Panc1 (cell line): ENCODE measurements around the gene CFAP97D2. TPM values are rescaled to one million over a fixed set of nuclear protein-coding genes. Genes with fewer than 3 reads are reported as not detected.

Experiments used
- ATAC-seq: fragments of 200-7000 bp; cut with Tn5 transposase; 2 replicates; pipeline ENCODE4 v1.9.1; 2020; ENCODE audit warnings: mild to moderate bottlenecking, moderate library complexity
- BruUV-seq: library from RNA; stranded (reverse); fragments of 400-500 nt; replicated peaks from 2 replicates; lab custom pipeline; 2021; lab: Mats Ljungman, UMichigan
- CTCF ChIA-PET: fragments of 300-600 bp; sonication (Branson Sonifier 250); formaldehyde crosslinking; loops from one replicate; lab custom pipeline; 2022; ENCODE audit warnings: antibody characterized with exemption; lab: Charles Lee
- POLR2A ChIA-PET: fragments of 300-600 bp; sonication (Branson Sonifier 250); formaldehyde crosslinking; loops from one replicate; lab custom pipeline; 2022; ENCODE audit warnings: antibody characterized with exemption; lab: Charles Lee
- DNase-seq: peaks from one replicate; pipeline ENCODE4 v3.0.0-alpha.2; 2010; ENCODE audit warnings: low read depth, low spot score
- H3K27ac ChIP-seq: 2 replicates; pipeline ENCODE4 v1.5.1; 2011; ENCODE audit warnings: mild to moderate bottlenecking, low read length, inconsistent platforms
- H3K27me3 ChIP-seq: fragments of 200-500 bp; sonication (Bioruptor generic); 2 replicates; pipeline ENCODE4 v1.6.0; 2014; ENCODE audit warnings: low read length, inconsistent platforms; ENCODE audit not compliant: control insufficient read depth, insufficient read depth
- H3K36me3 ChIP-seq: fragments of 200-500 bp; sonication (Bioruptor generic); 2 replicates; pipeline ENCODE4 v1.5.1; 2014; ENCODE audit warnings: inconsistent platforms, mild to moderate bottlenecking, low read length, moderate library complexity; ENCODE audit not compliant: control insufficient read depth, insufficient read depth
- H3K4me1 ChIP-seq: 2 replicates; pipeline ENCODE4 v1.5.1; 2011; ENCODE audit warnings: inconsistent platforms, mild to moderate bottlenecking, low read length, moderate library complexity; ENCODE audit not compliant: control insufficient read depth, insufficient read depth
- H3K4me3 ChIP-seq, 2 experiments: 2 replicates each; pipeline ENCODE4 v1.5.1; 2011 to 2012; ENCODE audit warnings: low read depth in 2 of 2, low read length in 2 of 2, mild to moderate bottlenecking in 2 of 2, inconsistent platforms in 1 of 2, moderate library complexity in 1 of 2
- H3K9me3 ChIP-seq: fragments of 200-500 bp; sonication (Bioruptor generic); 2 replicates; pipeline ENCODE4 v1.5.1; 2014; ENCODE audit warnings: low read depth, mild to moderate bottlenecking, inconsistent platforms, low read length, moderate library complexity; ENCODE audit not compliant: control insufficient read depth, insufficient read depth
- POLR2AphosphoS5 ChIP-seq: IDR thresholded peaks from 2 replicates; pipeline ENCODE4 v1.6.1; 2012; ENCODE audit warnings: mild to moderate bottlenecking, low read depth, low read length, moderate library complexity
- SIN3A ChIP-seq: IDR thresholded peaks from 2 replicates; pipeline ENCODE4 v1.6.1; 2012; ENCODE audit warnings: low read depth, mild to moderate bottlenecking, low read length, moderate library complexity, borderline replicate concordance; ENCODE audit not compliant: insufficient read depth
- TCF7L2 ChIP-seq: IDR thresholded peaks from 2 replicates; pipeline ENCODE4 v1.6.1; 2011; ENCODE audit warnings: mild to moderate bottlenecking, low read depth, low read length, inconsistent platforms
- in situ Hi-C: cut with HindIII; loops from 2 replicates; pipeline ENCODE4 v1.10.0; 2016; ENCODE audit warnings: low sequenced_read_pairs, low pct_unique_long_range_greater_than_20kb
- intact Hi-C: fragments of 100-400 bp; cut with micrococcal nuclease; formaldehyde crosslinking; loops from one replicate; pipeline ENCODE4 v1.10.0; 2022; ENCODE audit not compliant: unreplicated experiment
- total RNA-seq: library from RNA; stranded (reverse); gene quantifications from one replicate; pipeline ENCODE4 v1.2.1, GENCODE V29; 2021; ENCODE audit not compliant: unreplicated experiment
- TF ChIP-seq, protein P1 (sequence below), 2 experiments: IDR thresholded peaks; 2 replicates each; pipeline ENCODE4 v1.6.1; 2011 to 2012; ENCODE audit warnings: low read depth in 2 of 2, control low read depth in 1 of 2, low read length in 1 of 2, mild to moderate bottlenecking in 1 of 2, moderate library complexity in 1 of 2; ENCODE audit not compliant: insufficient read depth in 1 of 2
- TF ChIP-seq, protein P2 (sequence below): fragments of 450-650 bp; IDR thresholded peaks from 2 replicates; pipeline ENCODE4 v1.5.1; 2017; ENCODE audit warnings: mild to moderate bottlenecking

CFAP97D2 gene
- total RNA-seq, 1 experiment from 2014 or later, result not detected

GRCh38 chr13:114230575-114230974, 51.5 kb downstream of the CFAP97D2 start:
- Histone ChIP-seq H3K36me3 (peaks cover 1% of the 10 kb centered on the region; the same call in 1 of the 2 replicates), H3K4me1 (peaks cover 14% of the 10 kb centered on the region), H3K27me3 (no peaks in the 10 kb centered on the region), H3K4me3 (no peak overlapping the region), H3K9me3 (no peaks in the 10 kb centered on the region), H3K27ac (no peak overlapping the region)
- BruUV-seq, result no TSS peak
- ChIA-PET CTCF (no interaction called here), POLR2A (no interaction called here)
- in situ Hi-C loops, result no loop called here
- intact Hi-C loops, result no loop called here
- no peak for DNase-seq
- ATAC-seq, result no peak
- no peak for TF ChIP-seq POLR2AphosphoS5
- no peak for TF ChIP-seq TCF7L2
- TF ChIP-seq, protein P1, sequence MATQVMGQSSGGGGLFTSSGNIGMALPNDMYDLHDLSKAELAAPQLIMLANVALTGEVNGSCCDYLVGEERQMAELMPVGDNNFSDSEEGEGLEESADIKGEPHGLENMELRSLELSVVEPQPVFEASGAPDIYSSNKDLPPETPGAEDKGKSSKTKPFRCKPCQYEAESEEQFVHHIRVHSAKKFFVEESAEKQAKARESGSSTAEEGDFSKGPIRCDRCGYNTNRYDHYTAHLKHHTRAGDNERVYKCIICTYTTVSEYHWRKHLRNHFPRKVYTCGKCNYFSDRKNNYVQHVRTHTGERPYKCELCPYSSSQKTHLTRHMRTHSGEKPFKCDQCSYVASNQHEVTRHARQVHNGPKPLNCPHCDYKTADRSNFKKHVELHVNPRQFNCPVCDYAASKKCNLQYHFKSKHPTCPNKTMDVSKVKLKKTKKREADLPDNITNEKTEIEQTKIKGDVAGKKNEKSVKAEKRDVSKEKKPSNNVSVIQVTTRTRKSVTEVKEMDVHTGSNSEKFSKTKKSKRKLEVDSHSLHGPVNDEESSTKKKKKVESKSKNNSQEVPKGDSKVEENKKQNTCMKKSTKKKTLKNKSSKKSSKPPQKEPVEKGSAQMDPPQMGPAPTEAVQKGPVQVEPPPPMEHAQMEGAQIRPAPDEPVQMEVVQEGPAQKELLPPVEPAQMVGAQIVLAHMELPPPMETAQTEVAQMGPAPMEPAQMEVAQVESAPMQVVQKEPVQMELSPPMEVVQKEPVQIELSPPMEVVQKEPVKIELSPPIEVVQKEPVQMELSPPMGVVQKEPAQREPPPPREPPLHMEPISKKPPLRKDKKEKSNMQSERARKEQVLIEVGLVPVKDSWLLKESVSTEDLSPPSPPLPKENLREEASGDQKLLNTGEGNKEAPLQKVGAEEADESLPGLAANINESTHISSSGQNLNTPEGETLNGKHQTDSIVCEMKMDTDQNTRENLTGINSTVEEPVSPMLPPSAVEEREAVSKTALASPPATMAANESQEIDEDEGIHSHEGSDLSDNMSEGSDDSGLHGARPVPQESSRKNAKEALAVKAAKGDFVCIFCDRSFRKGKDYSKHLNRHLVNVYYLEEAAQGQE (IDR thresholded peaks at IDR 0.05; ENCODE audit: insufficient read depth in 1 of 2, low read depth in 2 of 2, low read length in 1 of 2), result no peak
- TF ChIP-seq SIN3A, result no peak
- TF ChIP-seq, protein P2, sequence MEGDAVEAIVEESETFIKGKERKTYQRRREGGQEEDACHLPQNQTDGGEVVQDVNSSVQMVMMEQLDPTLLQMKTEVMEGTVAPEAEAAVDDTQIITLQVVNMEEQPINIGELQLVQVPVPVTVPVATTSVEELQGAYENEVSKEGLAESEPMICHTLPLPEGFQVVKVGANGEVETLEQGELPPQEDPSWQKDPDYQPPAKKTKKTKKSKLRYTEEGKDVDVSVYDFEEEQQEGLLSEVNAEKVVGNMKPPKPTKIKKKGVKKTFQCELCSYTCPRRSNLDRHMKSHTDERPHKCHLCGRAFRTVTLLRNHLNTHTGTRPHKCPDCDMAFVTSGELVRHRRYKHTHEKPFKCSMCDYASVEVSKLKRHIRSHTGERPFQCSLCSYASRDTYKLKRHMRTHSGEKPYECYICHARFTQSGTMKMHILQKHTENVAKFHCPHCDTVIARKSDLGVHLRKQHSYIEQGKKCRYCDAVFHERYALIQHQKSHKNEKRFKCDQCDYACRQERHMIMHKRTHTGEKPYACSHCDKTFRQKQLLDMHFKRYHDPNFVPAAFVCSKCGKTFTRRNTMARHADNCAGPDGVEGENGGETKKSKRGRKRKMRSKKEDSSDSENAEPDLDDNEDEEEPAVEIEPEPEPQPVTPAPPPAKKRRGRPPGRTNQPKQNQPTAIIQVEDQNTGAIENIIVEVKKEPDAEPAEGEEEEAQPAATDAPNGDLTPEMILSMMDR, result no peak

- DNase-seq, result no peak
- no peak overlapping the region for H3K4me3 ChIP-seq
- TF ChIP-seq TCF7L2 (no peak), SIN3A (no peak), POLR2AphosphoS5 (no peak)
- TF ChIP-seq, protein P2, result no peak
- TF ChIP-seq, protein P1 (IDR thresholded peaks at IDR 0.05; ENCODE audit: insufficient read depth in 1 of 2, low read depth in 2 of 2, low read length in 1 of 2), result no peak
- no peaks in the 10 kb centered on the region for H3K9me3 ChIP-seq
- POLR2A ChIA-PET, result no interaction called here
- in situ Hi-C loops, result no loop called here
- ATAC-seq, result no peak
- H3K4me1 ChIP-seq, result peaks cover 6% of the 10 kb centered on the region; the same call in 1 of the 2 replicates
- no peak overlapping the region for H3K27ac ChIP-seq
- no TSS peak for BruUV-seq
- intact Hi-C loops, result no loop called here
- H3K27me3 ChIP-seq, result no peaks in the 10 kb centered on the region
- CTCF ChIA-PET, result no interaction called here
- H3K36me3 ChIP-seq, result peaks cover 5% of the 10 kb centered on the region
These were observed 52.8 kb downstream of the CFAP97D2 start for GRCh38 chr13:114231886-114232285.
